ENCODE results near the gene TBXA2R.
"Not testable (repeated sequence)": the region's sequence is repeated elsewhere in the genome, so short reads cannot be mapped to it uniquely, and the experiment has no call there.

TBXA2R gene

DNA sequence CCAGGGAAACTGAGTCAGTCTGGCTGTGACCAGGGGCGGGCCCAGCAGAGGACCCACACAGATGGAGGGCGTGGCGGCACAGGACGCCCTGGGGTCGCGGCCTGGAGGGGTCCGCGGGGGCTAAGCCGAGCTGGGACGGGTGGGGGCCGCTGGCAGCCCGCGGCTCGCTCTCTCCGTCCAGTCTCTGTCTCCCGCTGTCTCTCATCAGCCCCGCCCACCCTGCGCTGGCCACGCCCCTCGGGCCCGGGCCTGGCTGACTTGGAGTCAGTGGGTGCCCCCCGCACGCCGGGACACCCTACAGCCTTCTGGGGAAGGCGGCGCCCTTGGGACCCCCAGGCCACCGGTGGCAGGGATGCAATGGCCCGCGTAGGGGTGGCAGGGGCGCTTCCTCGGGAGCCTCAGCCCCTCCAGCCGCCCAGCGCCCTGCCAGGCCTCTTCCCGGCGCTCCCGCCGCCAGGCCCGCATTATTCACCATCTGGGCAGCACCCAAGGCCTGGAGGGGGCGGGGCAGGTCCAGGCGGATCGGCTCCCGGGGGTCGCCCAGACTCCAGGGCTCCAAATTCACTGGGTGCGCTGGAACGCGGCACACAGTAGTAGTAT lies at the start of gene TBXA2R:
Gene TBXA2R (minus strand): TSS at position 186 of the 600 bp plus-strand sequence. CDS start 6,241 bp downstream, outside the sequence.
- Histone ChIP-seq H3K9me3 (ENCODE audit: control insufficient read depth, insufficient read depth, low read depth, low read length) (no peaks in the 10 kb centered on the region), H3K4me1 (ENCODE audit: control insufficient read depth, insufficient read depth, low read length) (peaks cover 8% of the 10 kb centered on the region; the same call in 1 of the 2 replicates), H3K27me3 (ENCODE audit: control insufficient read depth, insufficient read depth, low read length) (peaks cover 13% of the 10 kb centered on the region), H3K27ac (ENCODE audit: low read depth, low read length) (no peak within 1 kb of the TSS), H3K9ac (ENCODE audit: low read length) (peak within 1 kb of the TSS; percentile 31), H3K36me3 (ENCODE audit: control insufficient read depth, insufficient read depth, low read length) (peaks cover 20% of the 10 kb centered on the region), H3K4me3 (ENCODE audit: low read depth, low read length) (peak within 1 kb of the TSS; percentile 64)

DNA sequence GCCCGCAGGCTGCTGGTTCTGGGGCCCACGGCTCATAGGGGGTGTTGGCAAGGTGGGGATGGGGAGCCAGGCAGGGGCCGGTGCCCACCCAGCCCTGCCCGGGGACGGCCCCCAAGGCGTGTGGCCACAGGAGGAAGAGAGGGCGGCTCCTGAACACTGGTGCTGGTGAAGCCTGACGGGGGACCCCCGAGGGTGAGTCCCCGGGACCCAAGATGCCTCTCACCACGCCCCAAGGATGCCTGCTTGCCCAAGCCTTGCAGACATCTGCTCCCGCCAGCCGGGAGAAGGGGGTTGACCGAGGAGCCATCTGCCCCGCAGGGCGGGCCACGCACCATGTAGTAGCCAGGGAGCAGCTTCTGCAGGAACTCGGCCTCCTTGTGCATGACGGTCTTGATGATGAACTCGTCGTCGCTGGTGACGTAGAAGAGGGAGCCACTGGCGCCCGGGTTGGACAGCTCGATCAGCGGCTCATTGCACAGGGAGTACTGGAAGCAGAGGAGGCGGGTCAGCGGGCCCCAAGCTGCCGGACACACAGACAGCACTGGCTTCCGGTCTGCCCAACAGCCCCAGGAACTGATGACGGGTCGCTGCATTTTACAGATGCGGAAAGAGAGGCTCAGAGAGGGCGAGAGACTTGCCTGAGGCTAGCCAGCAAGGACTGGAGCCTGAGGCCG lies 49.5 kb upstream of the TBXA2R start:
- Histone ChIP-seq H3K4me3 (ENCODE audit: low read depth, low read length) (no peak overlapping the region), H3K9me3 (ENCODE audit: control insufficient read depth, insufficient read depth, low read depth, low read length) (no peaks in the 10 kb centered on the region), H3K9ac (ENCODE audit: low read length) (no peak overlapping the region), H3K36me3 (ENCODE audit: control insufficient read depth, insufficient read depth, low read length) (peaks cover 81% of the 10 kb centered on the region), H3K4me1 (ENCODE audit: control insufficient read depth, insufficient read depth, low read length) (no peaks in the 10 kb centered on the region), H3K27me3 (ENCODE audit: control insufficient read depth, insufficient read depth, low read length) (no peaks in the 10 kb centered on the region), H3K27ac (ENCODE audit: low read depth, low read length) (no peak overlapping the region)

DNA sequence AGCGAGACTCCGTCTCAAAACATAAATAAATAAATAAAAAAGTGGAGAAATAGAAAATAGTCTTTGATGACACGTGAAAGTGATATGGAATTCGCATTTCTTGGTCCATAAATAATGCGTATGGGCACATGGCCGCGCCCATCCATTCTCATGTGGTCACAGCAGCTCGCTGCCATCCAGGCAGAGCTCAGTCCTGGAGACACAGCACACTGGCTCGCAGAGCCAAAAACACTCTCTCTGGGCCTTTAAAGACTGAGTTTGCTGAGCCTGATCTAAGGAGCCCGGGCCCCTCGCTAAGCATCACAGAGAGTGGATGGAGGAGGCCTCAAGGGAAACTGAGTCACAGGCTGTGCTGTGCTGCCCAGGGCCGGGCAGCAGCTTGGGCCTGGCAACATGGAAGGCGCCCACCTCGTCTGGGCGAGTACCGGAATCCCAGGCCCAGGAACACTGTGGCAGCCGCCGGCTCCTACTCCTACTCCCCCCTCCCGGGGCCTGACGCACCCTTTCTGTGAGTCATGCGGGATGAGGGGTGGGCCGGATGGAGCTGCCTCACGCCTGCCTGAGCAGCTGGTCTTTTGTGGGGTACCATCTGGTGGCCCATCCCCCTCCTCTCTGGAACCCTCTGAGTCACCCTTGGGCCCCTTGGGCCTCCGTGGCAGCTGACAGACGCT lies 48.9 kb upstream of the TBXA2R start:
- H3K36me3 ChIP-seq (ENCODE audit: control insufficient read depth, insufficient read depth, low read length), result peaks cover 77% of the 10 kb centered on the region
- no peak overlapping the region for H3K4me3 ChIP-seq (ENCODE audit: low read depth, low read length)
- no peaks in the 10 kb centered on the region for H3K9me3 ChIP-seq (ENCODE audit: control insufficient read depth, insufficient read depth, low read depth, low read length)
- H3K9ac ChIP-seq (ENCODE audit: low read length), result no peak overlapping the region
- H3K4me1 ChIP-seq (ENCODE audit: control insufficient read depth, insufficient read depth, low read length), result no peaks in the 10 kb centered on the region
- no peak overlapping the region for H3K27ac ChIP-seq (ENCODE audit: low read depth, low read length)
- no peaks in the 10 kb centered on the region for H3K27me3 ChIP-seq (ENCODE audit: control insufficient read depth, insufficient read depth, low read length)

DNA sequence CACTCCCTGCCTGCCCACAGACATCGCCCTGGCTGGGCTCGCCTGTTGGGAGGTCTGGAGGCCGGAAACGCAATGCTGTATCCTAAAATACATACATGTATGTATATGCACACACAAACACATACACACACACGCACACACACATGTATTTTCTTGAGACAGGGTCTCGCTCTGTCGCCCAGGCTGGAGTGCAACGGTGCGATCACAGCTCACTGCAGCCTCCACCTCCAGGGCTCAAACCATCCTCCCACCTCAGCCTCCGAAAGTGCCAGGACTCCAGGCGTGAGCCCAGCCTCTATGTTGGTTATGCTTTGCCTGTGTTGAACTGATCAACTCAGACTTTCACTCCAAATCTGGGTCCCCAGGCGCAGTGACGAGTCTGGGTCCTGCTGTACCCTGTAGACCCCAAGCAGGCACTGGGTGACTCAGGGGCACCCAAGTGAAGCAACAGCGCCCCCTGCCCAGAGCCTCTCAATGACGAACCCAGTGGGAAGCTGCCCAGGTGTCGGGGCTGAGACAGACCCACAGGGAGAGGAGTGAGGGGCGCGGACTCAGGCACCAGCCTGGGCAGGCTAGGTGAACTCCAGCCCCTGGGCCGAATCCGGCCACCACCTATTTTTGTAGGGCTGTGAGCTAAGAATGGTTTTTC lies 47.3 kb upstream of the TBXA2R start:
- H3K9ac ChIP-seq (ENCODE audit: low read length), result no peak overlapping the region
- peaks cover 66% of the 10 kb centered on the region for H3K36me3 ChIP-seq (ENCODE audit: control insufficient read depth, insufficient read depth, low read length)
- no peak overlapping the region for H3K4me3 ChIP-seq (ENCODE audit: low read depth, low read length)
- no peaks in the 10 kb centered on the region for H3K9me3 ChIP-seq (ENCODE audit: control insufficient read depth, insufficient read depth, low read depth, low read length)
- no peaks in the 10 kb centered on the region for H3K4me1 ChIP-seq (ENCODE audit: control insufficient read depth, insufficient read depth, low read length)
- H3K27ac ChIP-seq (ENCODE audit: low read depth, low read length), result no peak overlapping the region
- H3K27me3 ChIP-seq (ENCODE audit: control insufficient read depth, insufficient read depth, low read length), result no peaks in the 10 kb centered on the region

DNA sequence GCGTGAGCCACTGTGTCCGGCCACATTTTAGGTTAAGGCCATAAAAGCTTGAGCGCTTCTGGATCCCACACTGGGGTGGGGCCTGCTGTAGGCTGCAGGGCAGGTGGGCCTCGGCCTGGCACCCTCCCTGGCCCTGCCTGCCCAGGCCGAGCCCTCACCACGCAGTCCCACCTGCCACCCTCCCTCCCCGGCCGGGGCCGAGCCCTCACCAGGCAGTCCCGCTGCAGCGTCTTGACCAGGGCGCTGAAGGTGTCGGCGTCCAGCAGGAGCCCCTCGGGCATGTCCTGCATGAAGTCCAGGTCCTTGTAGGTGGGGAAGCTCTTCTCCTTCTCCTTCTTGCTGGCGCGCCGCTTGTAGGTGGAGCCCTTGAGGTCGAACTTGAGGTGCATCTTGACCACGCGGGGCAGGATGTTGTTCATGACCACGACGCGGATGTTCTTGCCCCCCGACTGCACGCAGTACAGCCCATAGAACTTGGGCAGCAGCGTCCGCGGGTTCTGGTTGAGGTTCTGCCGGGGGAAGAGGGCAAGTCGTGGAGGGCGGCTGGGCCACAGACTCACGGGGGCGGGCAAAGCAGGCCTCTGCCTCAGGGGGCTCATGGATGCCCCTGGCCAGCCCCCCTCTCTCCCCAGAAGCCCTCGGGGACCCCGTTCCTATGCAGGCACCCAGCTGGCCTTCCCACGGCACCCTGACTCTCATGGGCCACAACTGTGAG lies 46.6 kb upstream of the TBXA2R start:
- peaks cover 64% of the 10 kb centered on the region for H3K36me3 ChIP-seq (ENCODE audit: control insufficient read depth, insufficient read depth, low read length)
- H3K4me1 ChIP-seq (ENCODE audit: control insufficient read depth, insufficient read depth, low read length), result no peaks in the 10 kb centered on the region
- H3K27ac ChIP-seq (ENCODE audit: low read depth, low read length), result no peak overlapping the region
- no peak overlapping the region for H3K9ac ChIP-seq (ENCODE audit: low read length)
- H3K4me3 ChIP-seq (ENCODE audit: low read depth, low read length), result no peak overlapping the region
- H3K27me3 ChIP-seq (ENCODE audit: control insufficient read depth, insufficient read depth, low read length), result no peaks in the 10 kb centered on the region
- H3K9me3 ChIP-seq (ENCODE audit: control insufficient read depth, insufficient read depth, low read depth, low read length), result no peaks in the 10 kb centered on the region

DNA sequence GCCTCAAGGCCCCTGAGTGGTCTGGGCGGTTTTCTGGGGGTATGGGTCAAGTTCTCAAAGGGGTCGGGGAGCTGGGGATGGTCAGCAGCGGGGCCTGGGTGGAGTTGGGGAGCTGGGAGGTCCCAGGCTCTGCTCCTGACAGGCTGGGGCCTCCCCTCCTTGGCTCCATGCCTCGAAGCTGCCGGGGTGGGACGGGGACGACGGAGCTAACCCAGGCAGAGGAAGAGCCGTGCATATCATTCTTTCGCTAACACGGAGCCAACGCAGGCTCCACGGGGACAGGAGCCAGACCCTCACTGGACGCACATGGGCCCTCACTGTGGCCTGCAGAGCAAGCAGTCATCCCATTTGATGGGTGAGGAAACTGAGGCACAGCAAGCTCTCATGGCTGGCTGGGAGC lies 45.7 kb upstream of the TBXA2R start:
- Histone ChIP-seq H3K4me1 (ENCODE audit: control insufficient read depth, insufficient read depth, low read length) (no peaks in the 10 kb centered on the region), H3K9ac (ENCODE audit: low read length) (no peak overlapping the region), H3K27ac (ENCODE audit: low read depth, low read length) (no peak overlapping the region), H3K9me3 (ENCODE audit: control insufficient read depth, insufficient read depth, low read depth, low read length) (no peaks in the 10 kb centered on the region), H3K4me3 (ENCODE audit: low read depth, low read length) (no peak overlapping the region), H3K36me3 (ENCODE audit: control insufficient read depth, insufficient read depth, low read length) (peaks cover 56% of the 10 kb centered on the region), H3K27me3 (ENCODE audit: control insufficient read depth, insufficient read depth, low read length) (no peaks in the 10 kb centered on the region)

DNA sequence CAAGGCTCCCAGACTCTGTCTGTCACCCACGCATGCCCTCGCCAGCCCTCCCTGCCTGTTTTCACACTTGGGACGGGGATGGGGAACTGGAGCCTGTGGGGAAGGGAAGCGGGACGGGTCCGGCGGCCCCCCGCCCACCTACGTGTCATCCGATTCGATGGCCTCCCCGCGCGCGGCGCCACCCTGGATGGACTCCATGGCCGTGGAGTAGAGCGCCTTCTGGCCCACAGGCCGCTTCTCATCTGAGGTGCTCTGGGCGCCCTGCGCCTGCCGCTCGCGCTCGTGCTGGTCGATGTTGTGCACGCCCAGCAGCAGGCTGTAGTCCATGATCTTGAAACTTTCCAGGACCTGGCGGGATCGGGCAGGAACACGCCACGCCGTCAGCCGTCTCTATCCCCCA lies 45.0 kb upstream of the TBXA2R start:
- Histone ChIP-seq H3K36me3 (ENCODE audit: control insufficient read depth, insufficient read depth, low read length) (peaks cover 49% of the 10 kb centered on the region), H3K9ac (ENCODE audit: low read length) (no peak overlapping the region), H3K27me3 (ENCODE audit: control insufficient read depth, insufficient read depth, low read length) (no peaks in the 10 kb centered on the region), H3K27ac (ENCODE audit: low read depth, low read length) (no peak overlapping the region), H3K4me1 (ENCODE audit: control insufficient read depth, insufficient read depth, low read length) (no peaks in the 10 kb centered on the region), H3K9me3 (ENCODE audit: control insufficient read depth, insufficient read depth, low read depth, low read length) (no peaks in the 10 kb centered on the region), H3K4me3 (ENCODE audit: low read depth, low read length) (no peak overlapping the region)

DNA sequence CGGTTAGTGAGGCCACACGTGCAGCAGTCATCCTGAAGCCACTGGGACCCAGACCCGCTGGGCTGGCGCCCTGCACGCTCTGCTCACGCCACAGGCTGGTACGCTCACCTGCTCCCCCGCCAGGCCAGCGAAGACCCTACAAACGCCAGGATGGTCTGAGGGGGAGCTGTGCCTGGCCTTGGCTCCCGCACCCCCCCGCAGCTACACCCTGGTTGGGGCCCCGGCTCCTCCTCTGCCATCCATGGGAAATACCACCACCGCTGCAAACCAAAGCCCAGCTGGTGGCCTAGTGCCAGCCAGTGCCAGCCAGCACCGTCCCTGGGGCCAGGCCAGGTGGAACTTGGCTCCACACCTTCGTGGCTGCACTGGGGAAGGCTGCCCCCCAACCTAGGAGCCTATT lies 43.2 kb upstream of the TBXA2R start:
- Histone ChIP-seq H3K4me3 (ENCODE audit: low read depth, low read length) (no peak overlapping the region), H3K36me3 (ENCODE audit: control insufficient read depth, insufficient read depth, low read length) (peaks cover 49% of the 10 kb centered on the region), H3K27me3 (ENCODE audit: control insufficient read depth, insufficient read depth, low read length) (no peaks in the 10 kb centered on the region), H3K27ac (ENCODE audit: low read depth, low read length) (no peak overlapping the region), H3K4me1 (ENCODE audit: control insufficient read depth, insufficient read depth, low read length) (no peaks in the 10 kb centered on the region), H3K9ac (ENCODE audit: low read length) (no peak overlapping the region), H3K9me3 (ENCODE audit: control insufficient read depth, insufficient read depth, low read depth, low read length) (no peaks in the 10 kb centered on the region)

DNA sequence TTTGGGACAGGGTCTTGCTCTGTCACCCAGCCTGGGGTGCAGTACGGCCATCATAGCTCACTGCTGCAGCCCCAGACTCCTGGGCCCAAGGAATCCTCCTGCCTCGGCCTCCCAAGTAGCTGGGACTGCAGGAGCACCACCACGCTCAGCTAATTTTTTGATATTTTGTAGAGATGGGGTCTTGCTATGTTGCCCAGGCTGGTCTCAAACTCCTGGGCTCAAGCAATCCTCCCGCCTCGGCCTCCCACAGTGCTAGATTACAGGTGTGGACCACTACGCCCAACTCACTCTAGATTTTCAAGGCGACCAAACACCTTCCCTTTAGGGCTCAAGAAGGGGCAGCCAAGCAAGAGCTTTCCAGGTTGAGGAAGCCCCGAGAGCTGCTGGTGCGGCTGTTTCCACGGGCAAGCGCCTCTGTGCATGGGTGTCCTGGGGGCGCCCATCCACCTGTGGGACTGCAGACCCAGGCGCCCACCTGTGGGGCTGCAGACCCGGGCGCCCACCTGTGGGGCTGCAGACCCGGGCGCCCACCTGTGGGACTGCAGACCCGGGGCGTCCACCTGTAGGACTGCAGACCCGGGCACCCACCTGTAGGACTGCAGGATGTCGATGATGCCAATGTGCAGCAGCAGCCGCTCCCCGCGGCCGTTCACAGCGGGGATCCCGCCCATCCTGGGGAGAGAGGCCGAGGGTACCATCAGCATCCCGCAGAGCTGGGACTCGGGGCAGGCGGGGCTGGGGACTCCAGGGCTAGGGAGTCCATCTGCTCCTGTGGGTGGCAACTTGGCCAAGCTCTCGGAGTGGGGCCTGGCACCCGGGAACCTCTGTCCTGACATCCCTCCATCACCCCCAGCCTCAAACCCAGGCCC lies 41.6 kb upstream of the TBXA2R start:
- Histone ChIP-seq H3K9ac (ENCODE audit: low read length) (no peak overlapping the region), H3K9me3 (ENCODE audit: control insufficient read depth, insufficient read depth, low read depth, low read length) (no peaks in the 10 kb centered on the region), H3K4me3 (ENCODE audit: low read depth, low read length) (no peak overlapping the region), H3K27me3 (ENCODE audit: control insufficient read depth, insufficient read depth, low read length) (no peaks in the 10 kb centered on the region), H3K27ac (ENCODE audit: low read depth, low read length) (no peak overlapping the region), H3K4me1 (ENCODE audit: control insufficient read depth, insufficient read depth, low read length) (no peaks in the 10 kb centered on the region), H3K36me3 (ENCODE audit: control insufficient read depth, insufficient read depth, low read length) (peaks cover 47% of the 10 kb centered on the region)

DNA sequence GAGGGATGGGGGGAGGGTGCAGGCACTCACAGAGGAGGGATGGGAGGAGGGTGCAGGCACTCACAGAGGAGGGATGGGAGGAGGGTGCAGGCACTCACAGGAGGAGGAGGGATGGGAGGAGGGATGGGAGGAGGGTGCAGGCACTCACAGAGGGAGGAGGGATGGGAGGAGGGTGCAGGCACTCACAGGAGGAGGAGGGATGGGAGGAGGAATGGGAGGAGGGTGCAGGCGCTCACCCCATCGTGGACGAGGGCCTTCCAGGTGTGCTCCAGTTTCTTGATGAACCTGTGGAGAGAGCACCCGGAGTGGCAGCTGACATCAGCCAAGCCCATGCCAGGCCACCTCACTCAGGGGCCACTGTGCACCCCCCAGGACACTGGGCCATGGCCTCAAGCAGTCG lies 40.4 kb upstream of the TBXA2R start:
- H3K27ac ChIP-seq (ENCODE audit: low read depth, low read length); H3K4me1 ChIP-seq (ENCODE audit: control insufficient read depth, insufficient read depth, low read length); H3K9me3 ChIP-seq (ENCODE audit: control insufficient read depth, insufficient read depth, low read depth, low read length); H3K9ac ChIP-seq (ENCODE audit: low read length); H3K4me3 ChIP-seq (ENCODE audit: low read depth, low read length); H3K27me3 ChIP-seq (ENCODE audit: control insufficient read depth, insufficient read depth, low read length): not testable (repeated sequence)
- H3K36me3 ChIP-seq (ENCODE audit: control insufficient read depth, insufficient read depth, low read length), result peaks cover 39% of the 10 kb centered on the region

Measured in HUES6 (cell line).